Suprapubic skin (tissue), 4 donors: ENCODE measurements around the gene FSTL4. TPM values are rescaled to one million over a fixed set of nuclear protein-coding genes. Genes with fewer than 3 reads are reported as not detected.

Experiments
- DNase-seq, 2 donors: peaks; one replicate each; pipeline ENCODE4 v3.0.0-alpha.2; 2019; ENCODE audit warnings: low spot score in 2 of 2
- H3K27ac ChIP-seq: fragments of 200-600 bp; sonication (generic); one replicate; pipeline ENCODE4 v1.5.1; 2019
- H3K27me3 ChIP-seq: fragments of 200-600 bp; sonication (generic); one replicate; pipeline ENCODE4 v1.5.1; 2019
- H3K36me3 ChIP-seq: fragments of 200-600 bp; sonication (generic); one replicate; pipeline ENCODE4 v1.5.1; 2019
- H3K4me1 ChIP-seq: fragments of 200-600 bp; sonication (generic); one replicate; pipeline ENCODE4 v1.5.1; 2019
- H3K4me3 ChIP-seq: fragments of 200-600 bp; sonication (generic); one replicate; pipeline ENCODE4 v1.5.1; 2019; ENCODE audit warnings: mild to moderate bottlenecking
- H3K9me3 ChIP-seq: fragments of 200-600 bp; sonication (generic); one replicate; pipeline ENCODE4 v1.5.1; 2019
- EP300 ChIP-seq: sonication (generic); formaldehyde crosslinking; IDR thresholded peaks from one replicate; pipeline ENCODE4 v1.6.1; 2017; ENCODE audit warnings: antibody characterized with exemption
- POLR2A ChIP-seq, 2 donors: fragments of 450-650 bp; IDR thresholded peaks; one replicate each; pipeline ENCODE4 v1.6.1; 2017; ENCODE audit warnings: antibody characterized with exemption in 2 of 2, mild to moderate bottlenecking in 2 of 2, moderate library complexity in 2 of 2
- POLR2AphosphoS5 ChIP-seq, 3 donors: sonication (generic); formaldehyde crosslinking; IDR thresholded peaks; one replicate each; pipeline ENCODE4 v1.6.1; 2017; ENCODE audit warnings: antibody characterized with exemption in 3 of 3
- WGBS: methylation state at CpG from one replicate; pipeline ENCODE4 v1.1.5; 2018; 5-methylcytosine and 5-hydroxymethylcytosine counted together
- total RNA-seq, 4 donors: library from RNA; depleted of rRNA; stranded (reverse); fragments of >200 nt; gene quantifications; one replicate each; pipeline ENCODE4 v1.1.0, GENCODE V29; 2016
- TF ChIP-seq, protein P1 (sequence below), 2 donors: fragments of 200-600 bp in 1 of 2; fragments of 450-650 bp in 1 of 2; sonication (generic) in 1 of 2; IDR thresholded peaks; one replicate each; pipeline ENCODE4 v1.5.1; 2016 to 2019; ENCODE audit warnings: antibody characterized with exemption in 2 of 2, mild to moderate bottlenecking in 1 of 2, moderate library complexity in 1 of 2

The FSTL4 gene
- total RNA-seq, 4 donors from 2014 or later: 2.3 to 6.4 (median 5.8) TPM

DNA sequence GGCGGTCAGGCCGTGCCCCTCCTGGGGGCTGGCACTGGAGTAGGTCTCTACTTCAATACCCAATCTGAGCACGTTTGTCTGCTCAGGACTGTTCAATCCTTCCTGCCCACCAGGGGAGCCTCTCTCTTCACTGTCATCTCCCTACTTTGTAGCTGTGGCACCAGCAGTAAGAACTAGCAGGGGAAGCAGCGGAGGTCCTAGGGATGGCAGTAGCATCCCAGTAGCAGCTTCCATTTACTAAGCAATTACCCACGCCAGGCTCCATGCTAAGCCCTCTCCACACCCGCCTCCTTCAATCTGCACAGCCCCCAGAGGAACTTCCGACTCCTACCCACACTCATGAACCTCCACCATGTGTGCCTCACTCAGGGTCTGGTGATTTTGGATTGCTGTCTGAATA lies 31.7 kb downstream of the FSTL4 start:
- Histone ChIP-seq H3K9me3 (no peaks in the 10 kb centered on the region), H3K36me3 (no peaks in the 10 kb centered on the region), H3K27ac (no peak overlapping the region), H3K4me3 (no peak overlapping the region), H3K4me1 (no peaks in the 10 kb centered on the region), H3K27me3 (no peaks in the 10 kb centered on the region)
- WGBS: 76% methylated on average over 7 of the region's 7 CpGs
- no peak for DNase-seq
- TF ChIP-seq POLR2A (IDR thresholded peaks at IDR 0.05) (no peak), EP300 (no peak), POLR2AphosphoS5 (IDR thresholded peaks at IDR 0.05) (no peak)
- TF ChIP-seq, protein P1, sequence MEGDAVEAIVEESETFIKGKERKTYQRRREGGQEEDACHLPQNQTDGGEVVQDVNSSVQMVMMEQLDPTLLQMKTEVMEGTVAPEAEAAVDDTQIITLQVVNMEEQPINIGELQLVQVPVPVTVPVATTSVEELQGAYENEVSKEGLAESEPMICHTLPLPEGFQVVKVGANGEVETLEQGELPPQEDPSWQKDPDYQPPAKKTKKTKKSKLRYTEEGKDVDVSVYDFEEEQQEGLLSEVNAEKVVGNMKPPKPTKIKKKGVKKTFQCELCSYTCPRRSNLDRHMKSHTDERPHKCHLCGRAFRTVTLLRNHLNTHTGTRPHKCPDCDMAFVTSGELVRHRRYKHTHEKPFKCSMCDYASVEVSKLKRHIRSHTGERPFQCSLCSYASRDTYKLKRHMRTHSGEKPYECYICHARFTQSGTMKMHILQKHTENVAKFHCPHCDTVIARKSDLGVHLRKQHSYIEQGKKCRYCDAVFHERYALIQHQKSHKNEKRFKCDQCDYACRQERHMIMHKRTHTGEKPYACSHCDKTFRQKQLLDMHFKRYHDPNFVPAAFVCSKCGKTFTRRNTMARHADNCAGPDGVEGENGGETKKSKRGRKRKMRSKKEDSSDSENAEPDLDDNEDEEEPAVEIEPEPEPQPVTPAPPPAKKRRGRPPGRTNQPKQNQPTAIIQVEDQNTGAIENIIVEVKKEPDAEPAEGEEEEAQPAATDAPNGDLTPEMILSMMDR (IDR thresholded peaks at IDR 0.05): no peak

DNA sequence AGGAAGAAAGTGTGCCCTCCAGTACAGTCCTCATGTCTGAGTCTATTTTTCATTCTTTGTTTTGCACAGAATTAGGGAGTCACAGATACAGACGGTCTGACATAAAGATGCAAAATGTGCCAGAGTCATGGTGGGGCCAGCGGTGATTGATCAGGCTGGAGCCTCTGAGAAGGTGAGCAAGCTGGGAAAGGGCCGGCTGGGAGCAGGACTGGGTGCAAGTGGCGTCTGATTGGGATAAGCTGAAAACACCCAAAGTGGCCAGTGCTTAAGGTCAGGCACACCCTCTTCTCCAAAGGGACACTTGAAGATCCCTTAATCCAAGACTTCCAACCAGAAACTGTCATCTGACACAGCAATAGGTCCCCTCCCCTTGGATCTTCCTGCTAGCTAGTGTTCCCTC lies 32.6 kb downstream of the FSTL4 start:
- Histone ChIP-seq H3K4me1 (no peaks in the 10 kb centered on the region), H3K9me3 (no peaks in the 10 kb centered on the region), H3K4me3 (no peak overlapping the region), H3K27ac (no peak overlapping the region), H3K36me3 (no peaks in the 10 kb centered on the region), H3K27me3 (no peaks in the 10 kb centered on the region)
- 92% methylated on average over 4 of the region's 4 CpGs for WGBS
- TF ChIP-seq, protein P1 (IDR thresholded peaks at IDR 0.05): no peak
- TF ChIP-seq POLR2A (IDR thresholded peaks at IDR 0.05) (no peak), EP300 (no peak), POLR2AphosphoS5 (IDR thresholded peaks at IDR 0.05) (no peak)
- no peak for DNase-seq

DNA sequence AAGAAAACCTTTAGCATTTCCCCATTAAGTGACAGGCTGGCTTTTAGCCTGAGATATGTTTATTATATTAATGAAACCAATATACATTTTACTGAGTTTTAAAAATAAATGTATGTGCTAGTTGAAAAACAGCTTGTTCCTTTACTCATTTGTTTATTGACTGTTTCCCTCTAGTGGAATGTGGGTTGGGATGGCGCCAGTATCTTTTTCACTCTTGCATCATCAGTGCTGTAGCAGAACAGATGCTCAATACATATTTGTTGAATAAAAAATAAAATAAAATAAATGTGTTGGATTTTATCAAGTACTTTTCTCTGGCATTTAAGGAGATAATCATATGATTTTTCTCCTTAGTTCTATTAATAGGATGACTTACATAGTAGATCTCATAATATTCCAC lies 43.0 kb downstream of the FSTL4 start:
- Histone ChIP-seq H3K27me3 (no peaks in the 10 kb centered on the region), H3K9me3 (peaks cover 4% of the 10 kb centered on the region), H3K27ac (no peak overlapping the region), H3K4me1 (no peaks in the 10 kb centered on the region), H3K36me3 (no peaks in the 10 kb centered on the region), H3K4me3 (no peak overlapping the region)
- TF ChIP-seq POLR2AphosphoS5 (IDR thresholded peaks at IDR 0.05): no peak
- TF ChIP-seq, protein P1 (IDR thresholded peaks at IDR 0.05): no peak
- TF ChIP-seq EP300: no peak
- no peak for TF ChIP-seq POLR2A (IDR thresholded peaks at IDR 0.05)
- no peak for DNase-seq
- WGBS: 60% methylated on average over 1 of the region's 1 CpG

DNA sequence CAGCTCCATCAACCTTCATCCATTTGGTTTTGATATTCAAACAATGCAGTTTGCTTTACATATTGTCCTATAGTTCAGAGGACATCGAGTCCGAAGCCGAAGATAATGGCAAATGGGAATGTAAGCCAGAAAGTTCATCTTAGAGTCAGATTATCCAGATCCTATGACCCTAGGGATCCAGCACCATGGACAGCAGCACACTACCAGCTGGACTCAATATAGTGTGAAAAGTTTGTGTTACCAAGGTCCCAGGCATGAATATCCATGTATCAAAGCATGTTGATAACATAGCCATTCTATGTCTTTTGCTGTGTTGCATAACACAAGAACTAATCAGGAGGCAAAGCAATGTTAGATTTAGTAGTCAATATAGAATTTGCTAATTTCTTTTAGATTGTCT lies 46.3 kb downstream of the FSTL4 start:
- DNase-seq: no peak

DNA sequence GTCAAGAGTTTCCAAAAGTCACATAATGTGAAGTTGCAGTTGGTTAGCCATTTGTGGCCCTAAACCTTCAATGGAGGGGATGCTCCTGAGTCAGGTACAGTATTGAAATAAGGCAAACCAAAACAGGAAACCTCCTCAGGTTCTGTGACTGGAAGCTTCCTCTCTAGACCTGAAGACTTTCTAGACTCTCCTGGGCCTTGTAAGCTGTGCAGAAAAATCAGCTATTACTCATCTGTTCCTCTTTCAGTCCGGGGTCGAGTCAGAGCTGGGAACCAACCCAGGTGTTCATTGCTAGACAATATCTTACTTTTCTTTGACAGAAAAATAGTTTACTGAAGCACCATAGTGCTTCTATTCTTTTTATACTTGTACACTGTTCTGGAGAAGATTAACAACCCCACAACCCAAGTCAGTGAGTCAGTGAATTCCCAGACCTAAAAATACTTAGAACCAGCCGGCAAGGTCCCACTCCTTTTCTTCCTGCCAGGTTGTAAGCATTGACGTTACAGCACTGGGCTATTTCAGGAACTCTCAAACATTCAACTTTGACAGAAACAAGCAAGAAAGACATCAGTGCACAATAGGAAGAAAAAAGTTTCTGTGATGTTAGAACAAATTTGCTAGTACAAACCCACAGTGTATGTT lies 47.3 kb downstream of the FSTL4 start:
- no peaks in the 10 kb centered on the region for H3K4me1 ChIP-seq
- no peak for DNase-seq
- H3K9me3 ChIP-seq: no peaks in the 10 kb centered on the region
- H3K4me3 ChIP-seq: no peak overlapping the region
- no peak for TF ChIP-seq EP300
- no peak for TF ChIP-seq POLR2AphosphoS5 (IDR thresholded peaks at IDR 0.05)
- TF ChIP-seq, protein P1 (IDR thresholded peaks at IDR 0.05): no peak
- TF ChIP-seq POLR2A (IDR thresholded peaks at IDR 0.05): no peak
- H3K27me3 ChIP-seq: no peaks in the 10 kb centered on the region
- no peaks in the 10 kb centered on the region for H3K36me3 ChIP-seq
- no peak overlapping the region for H3K27ac ChIP-seq
- 46% methylated on average over 4 of the region's 4 CpGs for WGBS

More for the DNA sequence above, 46.3 kb downstream of the FSTL4 start:
- Histone ChIP-seq H3K4me3 (no peak overlapping the region), H3K9me3 (no peaks in the 10 kb centered on the region), H3K36me3 (no peaks in the 10 kb centered on the region), H3K27ac (no peak overlapping the region), H3K4me1 (no peaks in the 10 kb centered on the region), H3K27me3 (no peaks in the 10 kb centered on the region)
- TF ChIP-seq, protein P1 (IDR thresholded peaks at IDR 0.05): no peak
- TF ChIP-seq EP300: no peak
- no peak for TF ChIP-seq POLR2AphosphoS5 (IDR thresholded peaks at IDR 0.05)
- no peak for TF ChIP-seq POLR2A (IDR thresholded peaks at IDR 0.05)
- WGBS: 70% methylated on average over 3 of the region's 3 CpGs
